OCI-LY3 (cell line): Measurements from ENCODE around the gene ENTPD7.

Experiments used
- EZH2phosphoT487 ChIP-seq: fragments of 200-600 bp; shearing (Covaris generic); IDR thresholded peaks from 2 replicates; pipeline ENCODE4 v1.6.1; 2018; ENCODE audit warnings: antibody characterized with exemption, mixed run types, low read depth
- TF ChIP-seq, protein P1 (sequence below): fragments of 200-600, 300-600 bp; sonication (generic); IDR thresholded peaks from 2 replicates; pipeline ENCODE4 v1.5.1; 2014; ENCODE audit warnings: antibody characterized with exemption, low read length, low read depth

DNA sequence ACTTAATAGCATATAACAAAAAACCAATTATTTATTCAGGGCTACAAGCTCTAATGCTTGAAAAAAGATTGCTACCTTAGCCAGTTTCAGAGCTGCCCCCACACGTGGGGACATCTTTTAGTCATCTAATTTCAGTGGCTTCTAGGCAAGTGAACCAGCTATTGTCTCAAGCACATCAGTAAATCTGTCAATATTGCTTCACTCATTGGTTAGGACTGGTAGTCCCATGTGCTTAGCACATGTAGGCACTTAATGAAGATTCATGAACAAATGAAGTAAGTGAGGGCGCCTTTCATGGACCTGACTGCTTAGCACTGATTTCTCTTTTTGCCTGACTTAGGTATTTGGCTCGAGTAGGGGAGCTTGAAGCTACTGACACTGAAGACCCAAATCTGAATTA lies 19.6 kb downstream of the ENTPD7 start:
- TF ChIP-seq, protein P1, sequence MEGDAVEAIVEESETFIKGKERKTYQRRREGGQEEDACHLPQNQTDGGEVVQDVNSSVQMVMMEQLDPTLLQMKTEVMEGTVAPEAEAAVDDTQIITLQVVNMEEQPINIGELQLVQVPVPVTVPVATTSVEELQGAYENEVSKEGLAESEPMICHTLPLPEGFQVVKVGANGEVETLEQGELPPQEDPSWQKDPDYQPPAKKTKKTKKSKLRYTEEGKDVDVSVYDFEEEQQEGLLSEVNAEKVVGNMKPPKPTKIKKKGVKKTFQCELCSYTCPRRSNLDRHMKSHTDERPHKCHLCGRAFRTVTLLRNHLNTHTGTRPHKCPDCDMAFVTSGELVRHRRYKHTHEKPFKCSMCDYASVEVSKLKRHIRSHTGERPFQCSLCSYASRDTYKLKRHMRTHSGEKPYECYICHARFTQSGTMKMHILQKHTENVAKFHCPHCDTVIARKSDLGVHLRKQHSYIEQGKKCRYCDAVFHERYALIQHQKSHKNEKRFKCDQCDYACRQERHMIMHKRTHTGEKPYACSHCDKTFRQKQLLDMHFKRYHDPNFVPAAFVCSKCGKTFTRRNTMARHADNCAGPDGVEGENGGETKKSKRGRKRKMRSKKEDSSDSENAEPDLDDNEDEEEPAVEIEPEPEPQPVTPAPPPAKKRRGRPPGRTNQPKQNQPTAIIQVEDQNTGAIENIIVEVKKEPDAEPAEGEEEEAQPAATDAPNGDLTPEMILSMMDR, result no peak
- TF ChIP-seq EZH2phosphoT487, result no peak
